Measurements from ENCODE around the gene TNFRSF6B.

GRCh38 chr20:63702036-63702665, 5.7 kb downstream of the TNFRSF6B start:
- TF ChIP-seq POLR2A (IDR thresholded peaks at IDR 0.05) (no peak), CTCF (IDR thresholded peaks at IDR 0.05) (no peak)
